HT-29 (cell line): ENCODE results near the gene CAPN9. TPM values are rescaled to one million over a fixed set of nuclear protein-coding genes. Genes with fewer than 3 reads are reported as not detected.

ENCODE experiments used
- DNase-seq: peaks from one replicate; pipeline ENCODE4 v3.0.0-alpha.2; 2015; ENCODE audit warnings: low spot score
- small RNA-seq: library from RNA; depleted of rRNA; stranded (forward); fragments of <200 nt; gene quantifications from one replicate; pipeline ENCODE3, GENCODE V24; 2014
- total RNA-seq: library from RNA; depleted of rRNA; stranded (reverse); fragments of >200 nt; shearing (Covaris generic); gene quantifications from 2 replicates; pipeline ENCODE4 v1.2.3, GENCODE V29; 2014; rRNA removed

Gene CAPN9
- total RNA-seq, 1 experiment from 2014 or later, result 1.8 TPM

DNA sequence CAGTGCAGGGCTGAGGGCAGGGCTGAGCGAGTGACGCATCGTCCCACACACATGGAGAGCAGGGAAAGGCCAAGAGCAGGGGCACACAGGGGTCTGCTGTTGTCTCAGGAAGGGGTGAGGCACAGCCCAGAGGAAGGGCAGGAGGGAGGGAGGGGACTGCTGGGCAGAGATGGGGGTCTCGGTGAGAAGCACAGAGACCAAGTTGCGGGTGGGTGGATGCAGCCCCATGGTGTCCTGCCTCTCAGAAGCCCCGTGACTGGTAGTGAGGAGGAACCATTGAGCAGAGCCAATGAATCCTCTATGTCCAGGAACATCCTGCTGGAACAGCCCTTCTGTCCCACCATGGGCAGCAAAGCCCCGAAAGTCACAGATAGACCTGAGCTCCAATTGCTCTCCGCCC is 103.4 kb downstream of the CAPN9 start:
- no peak for DNase-seq

DNA sequence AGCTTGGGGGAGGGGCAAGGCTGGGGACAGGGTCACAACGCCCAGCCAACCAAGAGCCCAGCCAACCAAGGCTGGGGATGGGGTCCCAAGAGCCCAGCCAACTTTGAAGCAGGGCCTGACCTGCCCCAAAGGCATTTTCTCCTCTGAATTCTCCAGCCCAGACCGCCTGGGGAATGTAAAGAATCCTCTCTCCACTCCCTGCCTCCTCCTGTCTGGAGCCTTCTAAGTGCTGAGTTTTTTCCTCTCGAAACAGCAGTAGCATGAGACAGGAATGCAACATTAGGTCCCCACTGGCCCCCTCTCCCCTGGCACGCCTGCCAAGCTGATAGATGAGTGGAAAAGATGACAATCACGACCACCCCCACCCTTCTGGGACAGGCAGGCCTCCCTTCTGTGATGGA is 104.1 kb downstream of the CAPN9 start:
- DNase-seq, result no peak

Small RNA genes lying within 50 kb of the gene (small RNA-seq; reads per million reads assigned to genes)
- gene RNA5SP79, result 1.2 reads per million, percentile 45 among the genes with 10 or more reads in this experiment

Other genes with a start within 250 kb of the CAPN9 start
- 15.8 and 18.6 TPM in 2 replicates for gene COG2, start 104.9 kb upstream of the CAPN9 start, total RNA-seq
- gene AGT, start 33.3 kb upstream of the CAPN9 start, total RNA-seq, result 0.76 and 1.5 TPM in 2 replicates
- 29.7 and 35.0 TPM in 2 replicates for gene C1orf198, start 121.1 kb downstream of the CAPN9 start, total RNA-seq
- gene TTC13, start 231.5 kb downstream of the CAPN9 start, total RNA-seq, result 15.0 and 23.7 TPM in 2 replicates
- 5.9 and 6.3 TPM in 2 replicates for gene ARV1, start 231.7 kb downstream of the CAPN9 start, total RNA-seq